Right atrium auricular region (tissue), 2 donors: ENCODE data around the gene RAI1. TPM values are rescaled to one million over a fixed set of nuclear protein-coding genes. Genes with fewer than 3 reads are reported as not detected.

Experiments
- DNase-seq: peaks from one replicate; pipeline ENCODE4 v3.0.0-alpha.2; 2019; ENCODE audit warnings: low spot score
- H3K27ac ChIP-seq, 2 donors: fragments of 200-600 bp; sonication (generic); 1 replicate in 1 of 2; 2 replicates in 1 of 2; pipeline ENCODE4 v1.5.1; 2016 to 2019
- H3K27me3 ChIP-seq, 2 donors: fragments of 200-600 bp; sonication (generic); one replicate each; pipeline versions ENCODE4 v1.5.1 to v1.6.0; 2017 to 2019
- H3K36me3 ChIP-seq: fragments of 200-600 bp; sonication (generic); one replicate; pipeline ENCODE4 v1.5.1; 2016
- H3K4me1 ChIP-seq, 2 donors: fragments of 200-600 bp; sonication (generic); one replicate each; pipeline versions ENCODE4 v1.5.1 to v1.6.0; 2017 to 2019
- H3K4me3 ChIP-seq, 2 donors: fragments of 200-600 bp; sonication (generic); 1 replicate in 1 of 2; 2 replicates in 1 of 2; pipeline ENCODE4 v1.5.1; 2017 to 2019; ENCODE audit warnings: mild to moderate bottlenecking in 1 of 2, moderate library complexity in 1 of 2
- H3K9me3 ChIP-seq, 2 donors: fragments of 200-600 bp; sonication (generic); one replicate each; pipeline ENCODE4 v1.5.1; 2019
- total RNA-seq, 2 donors: library from RNA; depleted of rRNA; stranded (reverse); fragments of >200 nt; gene quantifications; one replicate each; pipeline ENCODE4 v1.1.0, GENCODE V29; 2016
- TF ChIP-seq, protein P1 (sequence below), 2 donors: fragments of 200-600 bp; sonication (generic); IDR thresholded peaks; one replicate each; pipeline ENCODE4 v1.5.1; 2019; ENCODE audit warnings: antibody characterized with exemption in 2 of 2

RAI1 gene
- total RNA-seq, 2 donors from 2014 or later: 23.8 to 24.9 TPM

DNA sequence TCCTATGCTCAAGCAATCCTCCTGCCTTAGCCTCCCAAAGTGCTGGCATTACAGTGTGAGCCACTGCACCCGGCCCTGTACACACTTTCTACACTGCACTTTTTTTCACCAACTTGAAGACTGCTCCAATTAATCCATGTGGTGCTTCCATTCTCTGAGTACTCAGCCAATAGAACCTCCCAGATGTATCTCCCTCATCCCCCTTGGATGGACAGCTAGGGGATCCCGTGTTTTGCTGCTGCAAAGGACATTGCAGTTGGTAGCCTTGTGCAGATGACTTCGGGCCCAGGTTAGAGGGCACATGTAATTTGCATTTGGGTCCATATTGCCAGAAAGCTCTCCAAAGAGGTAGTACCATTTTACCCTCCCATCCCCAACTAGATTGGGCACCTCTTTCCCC lies 95.6 kb downstream of the RAI1 start:
- H3K9me3 ChIP-seq: no peaks in the 10 kb centered on the region
- no peaks in the 10 kb centered on the region for H3K27me3 ChIP-seq
- H3K36me3 ChIP-seq: no peaks in the 10 kb centered on the region
- peaks cover 0 to 59% of the 10 kb centered on the region in 2 donors for H3K4me1 ChIP-seq
- no peak overlapping the region for H3K4me3 ChIP-seq
- no peak overlapping the region for H3K27ac ChIP-seq
- TF ChIP-seq, protein P1, sequence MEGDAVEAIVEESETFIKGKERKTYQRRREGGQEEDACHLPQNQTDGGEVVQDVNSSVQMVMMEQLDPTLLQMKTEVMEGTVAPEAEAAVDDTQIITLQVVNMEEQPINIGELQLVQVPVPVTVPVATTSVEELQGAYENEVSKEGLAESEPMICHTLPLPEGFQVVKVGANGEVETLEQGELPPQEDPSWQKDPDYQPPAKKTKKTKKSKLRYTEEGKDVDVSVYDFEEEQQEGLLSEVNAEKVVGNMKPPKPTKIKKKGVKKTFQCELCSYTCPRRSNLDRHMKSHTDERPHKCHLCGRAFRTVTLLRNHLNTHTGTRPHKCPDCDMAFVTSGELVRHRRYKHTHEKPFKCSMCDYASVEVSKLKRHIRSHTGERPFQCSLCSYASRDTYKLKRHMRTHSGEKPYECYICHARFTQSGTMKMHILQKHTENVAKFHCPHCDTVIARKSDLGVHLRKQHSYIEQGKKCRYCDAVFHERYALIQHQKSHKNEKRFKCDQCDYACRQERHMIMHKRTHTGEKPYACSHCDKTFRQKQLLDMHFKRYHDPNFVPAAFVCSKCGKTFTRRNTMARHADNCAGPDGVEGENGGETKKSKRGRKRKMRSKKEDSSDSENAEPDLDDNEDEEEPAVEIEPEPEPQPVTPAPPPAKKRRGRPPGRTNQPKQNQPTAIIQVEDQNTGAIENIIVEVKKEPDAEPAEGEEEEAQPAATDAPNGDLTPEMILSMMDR (IDR thresholded peaks at IDR 0.05): no peak
- DNase-seq: no peak

DNA sequence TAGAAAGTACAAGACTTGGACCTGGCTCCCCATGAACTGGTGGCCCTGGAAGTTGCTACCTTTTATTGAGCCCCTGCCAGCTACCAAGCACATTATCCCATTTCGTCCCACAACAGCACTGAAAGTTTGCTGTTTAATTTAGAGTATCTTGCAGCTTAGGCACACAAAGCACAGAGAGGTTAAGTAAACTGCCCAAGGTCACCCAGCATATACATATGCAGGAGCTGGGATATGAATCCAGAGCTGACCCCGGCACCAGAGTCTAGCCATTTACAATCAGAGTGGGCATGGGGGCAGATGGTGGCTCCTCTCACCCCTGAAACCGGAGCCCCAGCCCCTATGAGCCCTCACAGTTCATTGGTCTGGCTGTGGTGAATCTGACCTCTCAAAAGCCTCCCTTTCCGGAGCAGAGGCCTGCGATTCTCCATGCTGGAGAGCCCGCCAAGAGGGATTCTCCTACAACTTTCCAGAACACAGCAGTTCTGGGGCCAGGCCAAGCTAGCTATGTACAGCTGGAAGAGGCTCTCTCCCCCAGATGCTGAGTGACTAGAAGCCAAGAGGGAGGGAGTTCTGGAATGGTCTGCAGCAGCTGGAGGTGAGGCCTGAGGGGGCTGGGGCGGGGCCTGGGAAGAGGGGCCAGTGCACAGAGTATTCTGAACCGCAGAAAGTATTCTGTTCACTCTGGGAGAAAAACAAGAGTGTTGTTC lies 97.2 kb downstream of the RAI1 start:
- TF ChIP-seq, protein P1 (IDR thresholded peaks at IDR 0.05): no peak
- peak overlapping the region; percentile 89 to 97 for H3K27ac ChIP-seq
- H3K4me1 ChIP-seq: peaks cover 0 to 69% of the 10 kb centered on the region in 2 donors
- no peak for DNase-seq
- no peaks in the 10 kb centered on the region for H3K27me3 ChIP-seq
- no peaks in the 10 kb centered on the region for H3K9me3 ChIP-seq
- H3K4me3 ChIP-seq: no peak overlapping the region
- no peaks in the 10 kb centered on the region for H3K36me3 ChIP-seq

DNA sequence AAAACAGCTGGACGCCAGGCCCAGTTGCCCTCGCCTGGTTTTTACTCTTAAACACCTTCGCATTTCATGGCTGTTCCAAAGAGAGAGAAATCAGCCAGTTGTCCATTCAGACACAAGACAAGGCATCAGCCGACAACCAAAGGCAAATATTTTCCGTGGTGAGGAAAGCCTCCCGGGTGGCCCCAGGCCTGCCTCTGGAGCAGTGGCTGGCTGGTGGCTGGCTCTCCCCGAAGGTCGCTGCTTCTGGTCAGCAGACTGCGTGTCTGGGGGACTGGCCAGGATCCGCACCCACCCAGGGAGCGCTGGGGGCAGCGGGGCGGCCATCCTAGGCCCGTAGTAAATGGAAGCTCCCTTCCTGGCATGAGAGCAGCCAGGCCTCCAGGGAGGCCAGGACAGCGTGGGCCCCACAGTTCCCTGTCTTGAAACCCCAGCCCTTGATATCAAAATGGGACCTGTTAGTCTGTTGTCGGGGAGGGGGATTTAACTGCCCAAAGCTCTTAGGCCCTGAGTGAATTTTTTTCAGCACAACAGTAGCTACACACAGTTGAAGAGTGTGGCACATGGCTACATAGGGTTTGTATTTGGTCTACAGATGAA lies 97.9 kb downstream of the RAI1 start:
- H3K36me3 ChIP-seq: no peaks in the 10 kb centered on the region
- H3K27ac ChIP-seq: peak overlapping the region; percentile 89 to 97
- H3K9me3 ChIP-seq: no peaks in the 10 kb centered on the region
- DNase-seq: no peak
- no peaks in the 10 kb centered on the region for H3K27me3 ChIP-seq
- H3K4me3 ChIP-seq: no peak overlapping the region
- TF ChIP-seq, protein P1 (IDR thresholded peaks at IDR 0.05): no peak
- H3K4me1 ChIP-seq: peaks cover 0 to 69% of the 10 kb centered on the region in 2 donors

- H3K36me3 ChIP-seq: no peaks in the 10 kb centered on the region
- TF ChIP-seq, protein P1 (IDR thresholded peaks at IDR 0.05): no peak
- H3K4me1 ChIP-seq: peaks cover 0 to 81% of the 10 kb centered on the region in 2 donors
- H3K27me3 ChIP-seq: no peaks in the 10 kb centered on the region
- peak overlapping the region in 1 of 2 donors; percentile 67 for H3K4me3 ChIP-seq
- peak overlapping the region; percentile 89 to 97 for H3K27ac ChIP-seq
- no peak for DNase-seq
- H3K9me3 ChIP-seq: no peaks in the 10 kb centered on the region
Measured at GRCh38 chr17:17780922-17781590, 99.8 kb downstream of the RAI1 start.

DNA sequence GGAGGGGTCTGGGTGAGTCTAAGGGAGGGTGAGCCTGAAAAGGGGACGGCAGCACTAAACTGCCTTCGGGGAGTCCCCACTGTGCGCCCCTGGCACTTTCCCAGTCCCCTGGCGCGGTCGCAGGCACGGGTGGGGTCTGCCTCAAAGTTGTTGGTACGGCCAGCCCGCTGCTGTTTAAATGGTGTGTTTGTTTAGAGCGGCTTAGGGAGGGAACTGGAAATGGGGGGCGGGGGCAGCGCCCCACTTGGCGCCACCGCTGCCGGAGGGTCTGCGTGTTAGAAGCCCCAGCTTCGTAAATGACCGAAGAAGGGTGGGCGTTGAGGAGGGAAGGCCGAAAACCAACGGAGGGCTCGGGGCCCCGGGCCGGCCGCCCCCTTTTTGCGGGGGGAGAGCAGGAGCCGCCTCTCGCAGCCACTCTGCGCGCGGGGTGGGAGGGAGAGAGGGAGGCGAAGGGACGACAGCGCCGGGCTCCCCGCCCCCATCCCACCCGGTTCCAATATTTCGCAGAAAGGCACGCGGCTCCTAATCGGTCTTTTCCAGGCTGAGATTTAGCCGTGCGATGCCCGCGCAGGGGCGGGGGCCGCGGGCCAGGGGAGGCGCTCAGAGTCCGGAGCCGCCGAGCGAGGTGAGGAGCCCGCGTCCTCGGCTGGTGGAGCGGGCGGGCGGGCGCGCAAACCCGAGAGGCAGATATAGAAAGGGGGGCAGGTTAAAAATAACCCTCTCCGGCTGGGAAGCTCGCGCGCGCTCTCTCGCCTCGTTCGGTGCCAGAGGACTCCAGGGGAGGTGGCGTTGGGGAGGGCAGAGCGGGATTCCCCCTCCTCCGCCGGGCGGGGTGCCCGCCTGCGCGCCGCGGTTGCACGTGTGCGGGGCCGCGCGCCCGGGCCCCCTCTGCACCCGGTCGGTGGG lies 100.6 kb downstream of the RAI1 start:
- Histone ChIP-seq H3K4me1 (peaks cover 0 to 89% of the 10 kb centered on the region in 2 donors), H3K4me3 (peak overlapping the region; percentile 46 to 67), H3K27me3 (no peaks in the 10 kb centered on the region), H3K36me3 (no peaks in the 10 kb centered on the region), H3K27ac (peak overlapping the region; percentile 89 to 97), H3K9me3 (no peaks in the 10 kb centered on the region)
- TF ChIP-seq, protein P1 (IDR thresholded peaks at IDR 0.05): no peak
- DNase-seq: peak; percentile 76
